Activated CD8-positive, alpha-beta memory T cell treated with anti-CD3 and anti-CD28 coated beads, Interleukin-2, amount 50 U/mL, for 48 hours (primary cell): Measurements from ENCODE around the gene CPA5.
"Not testable (repeated sequence)": the region's sequence is repeated elsewhere in the genome, so short reads cannot be mapped to it uniquely, and the experiment has no call there.

ENCODE experiments used
- DNase-seq: peaks from one replicate; pipeline ENCODE4 v3.0.0-alpha.2; 2020

Gene CPA5

GRCh38 chr7:130344271-130344866 is at the start of gene CPA5:
TSS of gene CPA5 (plus strand) at chr7:130344816. CDS start at chr7:130346486, 1,670 bp downstream.
- no peak for DNase-seq

GRCh38 chr7:130296221-130296951 is 48.2 kb upstream of the CPA5 start:
- no peak for DNase-seq

- no peak for DNase-seq
These were observed 46.7 kb upstream of the CPA5 start for GRCh38 chr7:130297628-130298543.

GRCh38 chr7:130298544-130299326 is 45.9 kb upstream of the CPA5 start:
- no peak for DNase-seq

- DNase-seq: no peak
These were observed 44.8 kb upstream of the CPA5 start for GRCh38 chr7:130299866-130300265.

- no peak for DNase-seq
These were observed 43.1 kb upstream of the CPA5 start for GRCh38 chr7:130301501-130302020.

GRCh38 chr7:130302649-130303048 is 42.0 kb upstream of the CPA5 start:
- DNase-seq: no peak

GRCh38 chr7:130303127-130303526 is 41.5 kb upstream of the CPA5 start:
- no peak for DNase-seq

GRCh38 chr7:130303551-130303950 is 41.1 kb upstream of the CPA5 start:
- no peak for DNase-seq

GRCh38 chr7:130303982-130304381 is 40.6 kb upstream of the CPA5 start:
- no peak for DNase-seq

GRCh38 chr7:130304878-130305277 is 39.7 kb upstream of the CPA5 start:
- DNase-seq: no peak

- DNase-seq: no peak
These were observed 39.1 kb upstream of the CPA5 start for GRCh38 chr7:130305433-130306042.

GRCh38 chr7:130309986-130310385 is 34.6 kb upstream of the CPA5 start:
- DNase-seq: no peak

GRCh38 chr7:130314305-130314704 is 30.3 kb upstream of the CPA5 start:
- no peak for DNase-seq

- DNase-seq: no peak
These were observed 25.1 kb upstream of the CPA5 start for GRCh38 chr7:130319541-130319940.

- not testable (repeated sequence) for DNase-seq
These were observed 22.9 kb upstream of the CPA5 start for GRCh38 chr7:130321542-130322229.

- DNase-seq: no peak
These were observed 22.0 kb upstream of the CPA5 start for GRCh38 chr7:130322615-130323014.

GRCh38 chr7:130324306-130324943 is 20.2 kb upstream of the CPA5 start:
- no peak for DNase-seq

- DNase-seq: no peak
These were observed 14.9 kb upstream of the CPA5 start for GRCh38 chr7:130329681-130330080.

GRCh38 chr7:130332259-130333053 is 12.2 kb upstream of the CPA5 start:
- DNase-seq: no peak
